HG03139 (cell line): Measurements from ENCODE around the gene ANKS1A.

ENCODE experiments used
- ATAC-seq: cut with Tn5 transposase; IDR thresholded peaks from one replicate; pipeline ENCODE4 v1.9.1; 2021; ENCODE audit not compliant: unreplicated experiment

The ANKS1A gene

DNA sequence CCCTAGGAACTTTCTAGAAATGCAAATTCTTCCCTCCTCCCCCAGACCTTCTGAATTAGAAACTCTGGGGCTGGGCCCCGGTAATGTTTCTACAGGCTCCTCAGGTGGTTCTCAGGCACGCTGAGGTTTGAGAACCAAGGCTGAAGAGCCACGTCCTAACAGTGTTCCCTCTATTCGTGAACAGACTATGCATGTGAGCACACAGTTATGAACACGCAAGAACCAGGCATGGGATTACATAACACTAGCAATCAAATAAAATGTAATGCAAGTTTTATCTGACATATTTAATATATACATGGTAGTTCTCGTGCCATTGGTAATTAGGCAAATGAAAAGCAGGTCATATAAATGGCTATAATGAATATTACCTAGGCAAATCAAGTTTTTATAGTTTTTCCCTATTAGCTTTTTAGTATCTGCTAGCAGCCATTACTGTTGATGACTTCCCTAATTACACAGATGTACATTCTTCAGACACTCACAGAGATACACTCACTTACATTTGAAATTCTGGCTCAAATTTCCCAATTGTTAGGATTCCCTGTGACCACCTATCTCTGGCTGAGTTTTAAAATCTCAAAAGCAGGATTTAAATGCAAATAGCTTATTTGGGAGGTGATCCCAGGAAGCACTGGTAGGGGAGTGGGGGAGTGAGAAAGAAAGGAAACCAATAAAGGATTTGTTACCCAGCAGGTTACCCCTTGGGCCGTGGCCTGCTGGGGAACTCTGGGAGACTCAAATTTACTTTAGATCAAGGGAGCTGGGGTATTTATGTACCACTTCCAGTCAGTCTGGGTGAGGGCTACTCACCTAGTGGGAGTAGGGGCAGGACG, 148.0 kb downstream of the ANKS1A start:
- ATAC-seq: no peak

DNA sequence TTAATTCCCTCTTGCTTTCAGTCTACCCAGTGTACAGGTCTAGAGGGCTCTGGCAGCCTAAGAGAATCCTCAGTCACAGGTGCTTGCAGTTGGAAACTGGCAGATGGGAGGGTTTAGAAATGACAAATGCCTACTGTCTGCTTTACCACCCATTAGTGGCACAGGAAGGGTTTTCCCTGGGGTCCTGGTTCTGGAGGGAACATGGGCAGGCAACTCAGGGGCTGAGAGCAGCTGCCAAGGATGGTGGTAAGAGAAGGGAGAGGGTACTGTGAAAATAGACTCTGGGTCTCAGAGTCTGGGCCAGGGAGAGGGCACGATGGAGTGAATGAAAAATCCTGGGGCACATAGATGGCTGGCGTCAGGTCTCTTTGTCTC, 148.6 kb downstream of the ANKS1A start:
- no peak for ATAC-seq

DNA sequence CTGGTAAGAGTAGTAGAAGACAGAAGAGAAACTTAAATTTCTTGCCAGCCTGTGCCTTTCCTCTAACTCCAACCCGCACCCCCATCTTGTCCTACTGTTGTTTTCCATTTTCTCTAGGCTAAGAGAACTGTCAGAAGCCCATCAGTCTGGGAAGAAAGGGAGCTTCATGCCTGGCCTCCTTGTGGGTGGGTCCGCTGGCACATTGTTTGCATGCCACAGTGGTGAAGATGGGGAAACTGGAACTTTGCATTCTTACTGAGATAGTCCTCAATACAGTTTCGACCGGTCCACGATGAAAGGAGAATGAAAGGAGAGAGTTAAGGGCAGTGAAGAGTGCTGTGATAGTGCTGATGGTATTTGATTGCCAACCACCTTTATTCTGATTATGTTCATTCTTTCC, 149.0 kb downstream of the ANKS1A start:
- no peak for ATAC-seq

DNA sequence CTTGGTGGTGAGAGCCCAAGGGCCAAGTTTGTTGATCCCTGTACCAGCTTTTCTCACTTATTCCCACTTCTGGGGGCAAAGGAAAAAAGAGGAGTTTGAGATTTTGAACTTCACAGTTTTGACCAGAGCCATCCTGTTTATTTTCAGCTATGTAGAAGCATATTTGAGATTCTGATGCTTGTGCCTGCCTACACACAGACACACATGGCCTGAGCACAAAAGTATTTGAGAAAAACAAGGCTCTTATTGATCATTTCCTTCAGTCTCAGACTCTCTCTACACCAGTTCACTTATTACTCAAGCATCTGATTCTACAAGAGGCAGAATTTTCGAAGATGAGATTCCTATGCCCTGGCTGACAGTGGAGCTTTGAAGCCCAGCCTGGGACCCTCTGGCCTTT, 151.3 kb downstream of the ANKS1A start:
- no peak for ATAC-seq

DNA sequence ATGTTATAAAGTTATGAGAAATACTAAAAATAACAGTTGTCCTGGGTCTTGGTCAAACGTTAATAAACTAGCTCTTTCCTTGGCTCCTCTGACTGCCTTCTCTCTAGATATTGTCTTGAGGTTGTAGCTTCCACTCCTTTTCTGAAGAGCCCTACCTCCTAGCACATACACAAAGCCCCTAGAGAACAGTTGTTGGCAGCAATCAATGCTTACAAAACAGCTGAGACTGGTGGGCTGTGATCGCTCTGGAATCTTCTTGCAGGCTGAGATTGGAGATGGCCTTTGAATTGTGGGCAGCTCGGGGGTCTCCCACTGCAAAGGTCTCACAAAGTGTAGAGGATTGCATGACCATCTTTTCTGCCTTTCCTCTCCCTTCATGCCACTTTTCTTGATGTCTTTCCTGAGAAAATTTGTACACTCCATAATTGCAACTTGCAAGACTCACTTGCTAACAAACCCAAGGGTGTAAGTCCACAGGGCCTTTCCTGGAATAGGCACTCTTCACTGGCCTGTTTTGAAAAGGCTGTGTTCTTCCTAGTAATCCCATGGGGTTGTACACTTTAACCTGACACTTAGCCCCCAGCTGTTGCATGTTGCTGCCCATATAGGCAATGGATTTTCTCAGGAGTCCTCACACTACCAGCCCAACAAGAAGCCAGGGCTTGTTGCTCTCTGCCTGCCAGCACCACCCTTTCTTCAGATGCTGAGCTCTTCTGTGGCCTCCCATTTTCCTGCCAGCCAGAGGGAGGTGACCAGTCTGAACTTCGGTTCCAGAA, 152.2 kb downstream of the ANKS1A start:
- no peak for ATAC-seq

DNA sequence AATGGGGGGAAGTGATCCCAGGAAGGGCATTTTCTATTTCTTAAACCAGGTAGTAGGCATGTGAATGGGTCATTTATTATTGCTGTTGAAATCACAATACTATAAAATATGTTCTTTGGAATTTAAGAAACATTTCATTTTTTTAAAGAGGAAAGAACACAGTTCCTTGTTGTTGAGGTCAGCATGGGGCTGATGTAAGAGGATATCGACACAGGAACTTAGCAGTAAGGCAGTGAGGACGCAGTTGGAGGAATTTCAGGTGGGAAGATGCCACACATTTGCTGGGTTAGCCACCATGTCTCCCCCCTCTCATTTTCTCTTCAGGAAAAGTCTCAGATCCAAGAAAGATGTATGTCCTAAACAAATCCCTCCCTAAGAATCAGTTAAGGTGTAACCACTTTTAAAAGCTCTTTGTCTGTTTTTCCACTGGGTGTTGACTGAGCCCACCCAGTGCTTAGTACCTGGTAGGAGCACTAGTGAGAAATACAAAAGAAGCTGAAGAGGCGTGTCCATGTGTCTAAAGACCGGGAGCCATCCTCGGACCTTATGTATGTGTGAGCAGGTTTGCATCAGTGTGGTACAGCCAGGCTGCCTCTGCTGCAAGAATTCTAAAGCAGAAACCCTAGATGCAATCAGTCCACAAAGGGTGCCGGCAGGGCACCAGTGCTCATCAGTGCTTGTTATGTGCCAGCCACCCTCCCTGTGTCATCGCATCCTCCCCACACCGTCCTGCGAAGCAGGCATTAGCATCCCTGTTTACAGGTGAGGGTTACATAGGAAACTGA, 153.2 kb downstream of the ANKS1A start:
- no peak for ATAC-seq

DNA sequence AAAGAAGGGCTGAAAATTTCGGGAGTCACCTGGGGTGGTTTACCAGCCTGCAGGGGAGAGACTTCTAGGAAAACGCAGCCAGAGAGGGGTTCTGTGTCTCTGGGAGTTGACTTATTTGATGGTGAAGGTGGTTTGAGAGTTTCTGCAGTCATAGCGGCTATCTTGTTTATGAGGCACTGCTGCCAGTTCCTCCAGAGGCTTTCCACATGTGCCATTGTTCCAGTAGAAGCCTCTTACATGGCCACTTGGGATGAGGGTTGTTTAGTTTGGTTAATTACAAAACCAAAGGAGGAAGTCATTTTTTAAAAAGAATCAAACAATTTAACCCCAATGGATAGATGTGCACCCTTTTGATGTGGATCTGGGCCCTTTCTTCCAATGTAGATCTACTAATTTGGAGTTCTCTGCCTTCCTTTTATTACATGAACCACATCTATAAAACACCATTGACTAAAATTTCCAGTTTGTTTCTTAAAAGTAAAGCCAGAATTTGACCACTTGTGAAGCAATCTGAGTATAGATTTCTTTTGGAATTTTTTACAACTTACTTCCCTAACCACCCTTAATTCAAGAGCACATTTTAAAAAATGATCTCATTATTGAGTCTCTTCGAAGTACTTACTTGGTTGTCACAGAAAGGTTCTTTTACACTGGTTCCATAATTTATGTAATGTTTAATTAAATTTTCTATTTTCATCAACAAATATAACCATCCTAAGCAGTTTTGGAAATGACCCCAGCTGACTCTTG, 154.5 kb downstream of the ANKS1A start:
- ATAC-seq: no peak

DNA sequence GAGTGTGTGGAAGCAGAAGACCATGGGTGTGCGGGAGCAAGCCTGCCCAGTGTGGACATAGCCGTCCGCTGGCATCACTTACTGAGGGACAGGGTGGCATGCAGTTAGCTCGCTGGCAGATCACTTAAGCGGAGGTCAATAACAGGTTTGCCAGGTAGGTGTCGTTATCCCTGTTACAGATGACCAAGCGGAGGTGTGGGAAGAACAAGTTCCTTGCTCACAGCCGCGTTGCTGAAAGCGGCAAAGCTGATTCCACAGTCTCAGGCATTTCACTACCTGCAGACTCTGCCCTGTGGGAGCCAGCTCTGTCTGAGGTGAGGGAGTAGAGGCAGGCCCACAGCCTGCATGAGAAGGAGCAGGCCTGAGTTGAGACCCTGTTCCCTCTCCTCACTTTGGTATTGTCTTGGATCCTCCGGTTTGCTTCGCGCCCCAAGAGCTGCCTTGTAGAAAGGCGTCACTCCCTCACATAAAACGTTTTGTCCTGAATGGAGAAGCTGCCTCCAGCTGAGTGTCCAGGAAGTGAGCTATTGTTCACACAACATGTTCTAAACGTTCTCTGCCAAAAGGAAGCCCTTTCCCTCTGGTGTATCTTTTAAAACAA, 155.2 kb downstream of the ANKS1A start:
- ATAC-seq: no peak

DNA sequence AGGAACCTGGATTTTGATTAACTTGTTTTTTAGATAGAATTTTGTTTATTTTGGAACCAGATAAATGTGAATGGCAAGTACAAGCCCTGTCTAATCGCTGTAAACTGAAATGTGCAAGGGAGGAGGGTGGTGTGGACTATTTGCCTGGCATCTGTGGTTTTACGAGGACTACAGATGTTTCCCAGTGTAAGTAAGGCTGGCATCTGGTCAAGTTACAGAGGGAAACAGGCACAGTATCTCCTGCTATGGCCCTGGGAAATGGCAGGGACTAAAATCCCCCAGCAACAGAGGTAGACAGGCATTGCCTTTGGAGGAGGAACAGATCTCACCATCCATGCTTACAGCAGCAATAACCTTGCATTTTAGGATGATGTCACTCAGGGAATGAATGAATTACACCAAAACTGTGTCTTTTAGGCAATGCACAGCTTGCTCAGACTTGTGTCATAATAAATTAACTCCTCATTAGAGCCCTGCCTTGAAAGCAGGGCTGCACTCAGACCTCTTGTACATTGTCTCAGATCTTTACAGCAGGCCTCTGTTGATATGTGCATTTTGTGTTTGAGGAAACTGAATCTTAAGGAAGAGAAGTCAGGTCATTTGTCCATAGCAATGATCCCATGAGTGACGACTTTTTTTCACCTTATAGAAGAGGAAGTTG, 155.8 kb downstream of the ANKS1A start:
- ATAC-seq: no peak

DNA sequence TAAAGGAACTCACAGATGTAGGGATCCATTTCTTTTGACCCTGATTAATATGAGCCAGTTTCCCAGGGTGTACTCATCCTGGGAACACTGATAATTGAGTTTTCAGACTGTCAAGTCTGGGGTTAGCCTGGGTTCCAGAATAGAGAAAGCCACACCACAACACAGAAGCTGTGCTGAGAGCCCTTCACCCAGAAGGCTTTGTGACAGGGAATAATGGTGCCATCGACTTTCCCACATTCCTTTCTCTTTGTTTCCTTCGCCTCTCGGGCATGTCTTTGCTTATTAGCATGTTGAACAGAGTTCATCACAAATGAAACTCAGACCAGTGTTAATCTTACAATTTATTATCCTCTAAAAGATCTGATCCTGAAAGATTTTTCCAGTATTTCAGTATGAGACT, 157.0 kb downstream of the ANKS1A start:
- no peak for ATAC-seq

DNA sequence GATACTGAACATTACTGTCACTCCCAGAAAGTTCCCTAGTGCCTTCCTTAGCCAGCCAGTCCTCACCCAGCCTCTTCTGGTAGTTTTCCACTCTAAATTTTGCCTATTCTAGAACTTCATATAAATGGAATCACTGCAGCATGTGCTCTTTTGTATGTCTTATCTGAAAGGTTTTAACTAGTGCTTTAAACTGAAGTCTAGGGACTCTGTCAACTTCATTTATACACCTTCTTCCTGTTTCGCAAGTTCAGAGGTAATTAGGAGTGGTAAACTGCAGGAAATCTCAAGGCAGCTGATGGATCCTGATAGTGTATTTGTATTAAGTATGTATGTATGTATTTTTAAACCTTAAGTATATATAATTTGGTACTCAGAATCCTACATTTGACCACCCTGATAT, 157.8 kb downstream of the ANKS1A start:
- no peak for ATAC-seq

DNA sequence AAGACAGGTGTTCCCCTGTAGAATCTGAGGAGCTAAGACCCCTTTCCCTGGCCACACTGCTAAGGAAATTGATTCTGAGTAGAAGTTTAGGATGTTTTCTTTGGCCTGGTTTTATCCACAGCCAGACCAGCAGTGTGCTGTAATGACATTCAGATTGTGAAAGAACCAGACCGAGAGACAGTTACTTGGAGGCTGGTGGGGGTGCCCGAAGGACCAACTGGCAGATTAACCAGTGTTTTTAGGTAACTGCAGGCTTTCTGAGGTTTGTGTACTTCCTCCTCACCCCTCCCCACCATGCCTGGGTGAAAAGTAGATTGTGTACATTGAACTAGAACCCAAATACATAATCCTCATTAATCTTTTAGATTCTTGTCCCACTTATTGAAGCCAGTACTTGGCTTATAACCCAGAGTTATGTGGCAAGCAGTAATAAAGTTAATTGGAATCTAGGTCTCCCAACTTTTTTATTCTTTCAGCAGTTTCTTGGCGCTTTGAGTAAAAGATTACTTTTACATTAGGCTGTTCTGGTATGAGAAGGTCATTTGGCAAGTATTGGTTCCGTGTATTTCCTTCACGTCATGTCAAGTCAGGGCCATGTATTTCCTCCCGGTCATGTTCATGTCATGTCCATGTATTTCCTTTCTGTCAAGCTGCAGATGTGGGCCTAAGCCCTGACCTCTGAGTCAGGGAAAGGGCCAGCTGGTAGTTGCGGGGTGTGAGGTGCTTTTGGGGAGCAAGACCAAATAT, 158.4 kb downstream of the ANKS1A start:
- ATAC-seq: no peak

DNA sequence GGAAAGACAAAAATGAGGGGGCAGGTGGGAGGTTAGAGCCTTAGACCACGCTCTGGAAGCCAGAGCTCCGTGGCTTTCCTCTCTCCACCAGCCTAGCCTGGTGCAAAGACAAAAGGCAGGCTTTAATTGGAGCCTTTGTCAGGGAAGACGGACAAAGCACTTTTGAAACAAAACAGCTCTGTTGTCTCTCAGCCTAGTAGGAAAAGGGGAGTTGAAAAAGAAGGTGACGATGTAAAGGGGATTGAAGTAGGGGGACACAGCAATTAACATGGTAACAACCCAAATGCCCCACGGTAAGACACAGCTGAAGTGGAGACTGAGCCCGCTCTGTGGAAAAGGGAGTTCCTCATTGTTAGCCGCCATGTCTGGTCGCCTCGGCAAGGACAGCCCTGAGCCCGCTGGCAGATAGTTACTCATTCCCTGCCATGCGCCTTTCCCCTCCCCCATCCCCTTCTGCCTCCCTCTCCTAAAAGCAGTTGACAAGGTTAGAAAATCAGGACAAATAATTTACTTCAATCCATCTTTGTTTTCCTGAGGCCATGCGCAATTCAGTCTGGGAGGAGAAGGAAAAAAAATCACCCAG, 159.1 kb downstream of the ANKS1A start:
- ATAC-seq: no peak

DNA sequence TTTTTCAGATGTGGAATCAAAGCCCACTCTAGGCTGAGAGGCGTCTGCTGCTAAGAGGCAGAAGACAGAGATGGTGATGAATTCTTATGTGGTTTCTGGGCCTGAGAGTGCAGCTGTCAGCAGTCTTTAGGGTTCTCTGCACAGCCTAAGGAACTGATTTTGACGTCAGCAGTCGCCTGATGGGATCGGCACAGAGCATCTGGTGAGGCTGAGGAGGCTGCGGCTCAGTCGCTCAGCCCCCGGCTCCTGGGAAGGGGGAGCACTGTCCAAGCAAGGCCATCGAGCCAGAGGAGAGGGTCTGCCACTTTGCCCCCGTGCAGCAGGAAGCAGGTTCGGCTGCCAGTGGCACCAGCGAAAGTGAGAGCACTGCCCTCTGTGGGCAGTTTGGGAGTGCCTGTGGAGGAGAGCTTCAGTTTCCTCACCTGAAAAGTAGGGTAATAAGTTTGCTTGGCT, 159.6 kb downstream of the ANKS1A start:
- ATAC-seq: no peak

DNA sequence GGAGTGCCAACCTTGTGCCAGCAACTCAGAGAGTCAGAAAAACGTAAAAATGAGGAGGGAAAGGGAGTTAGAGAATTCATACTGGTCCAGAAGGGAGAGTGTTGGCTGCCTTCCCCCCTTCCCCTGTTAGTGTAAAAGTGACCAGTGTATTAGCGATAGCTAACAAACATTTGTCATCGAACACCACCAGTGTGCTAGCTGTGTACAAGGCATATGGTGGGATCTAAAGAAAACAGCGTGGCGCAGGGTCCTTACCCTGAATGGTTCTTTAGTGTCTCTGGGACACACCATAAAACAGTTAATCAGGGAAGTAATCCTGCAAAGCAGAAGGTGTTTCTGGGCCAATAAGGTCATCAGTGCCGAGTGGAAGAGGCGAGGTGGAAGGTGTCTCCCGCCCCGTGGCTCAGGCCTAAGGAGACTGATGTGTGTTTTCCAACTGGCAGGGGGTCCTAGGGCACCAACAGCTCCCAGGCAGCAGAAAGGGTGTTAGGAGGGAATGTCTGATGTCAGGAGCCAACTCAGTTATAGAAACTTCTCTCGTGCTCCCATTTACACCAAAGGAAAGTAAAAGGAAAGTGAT, 160.2 kb downstream of the ANKS1A start:
- ATAC-seq: no peak

DNA sequence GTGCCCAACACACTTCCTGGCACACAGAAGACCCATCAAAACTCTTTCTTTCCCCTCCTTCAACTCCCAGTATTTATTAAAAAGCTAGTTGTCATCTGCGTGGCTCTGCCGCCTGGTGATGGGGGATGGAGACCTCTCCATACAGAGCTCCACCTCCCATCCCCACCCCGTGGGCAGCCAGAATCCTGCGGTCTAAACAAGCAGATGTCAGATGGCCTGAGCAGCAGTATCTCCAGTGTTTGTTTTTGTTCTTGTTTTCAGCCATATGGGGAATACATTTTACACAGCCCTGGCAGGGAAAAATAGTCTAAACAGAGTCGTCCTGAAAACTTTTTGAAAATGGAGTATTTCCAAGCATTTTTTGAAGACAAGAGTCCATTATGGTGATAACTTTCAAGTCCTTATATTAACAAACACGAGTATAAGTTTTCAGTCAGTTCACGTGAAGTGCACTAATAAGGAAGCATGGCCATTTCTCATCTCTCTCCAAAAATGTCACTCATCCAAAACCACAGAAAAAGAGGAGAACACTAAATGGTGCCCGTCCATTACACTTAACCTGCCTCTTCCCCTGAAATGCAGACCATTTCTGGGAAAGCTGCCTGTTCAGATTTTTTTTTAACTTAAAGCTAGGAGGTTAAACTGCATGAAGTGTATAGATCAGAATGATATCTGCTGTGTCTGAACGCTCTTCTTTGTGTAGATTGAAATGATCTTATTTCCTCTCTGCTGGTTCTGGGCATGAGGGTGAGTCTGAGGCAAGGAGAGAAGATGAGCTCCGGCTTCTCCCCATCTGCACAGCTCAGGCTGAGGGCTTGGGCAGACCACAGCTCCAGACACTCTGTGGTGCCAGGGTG, 161.1 kb downstream of the ANKS1A start:
- no peak for ATAC-seq

DNA sequence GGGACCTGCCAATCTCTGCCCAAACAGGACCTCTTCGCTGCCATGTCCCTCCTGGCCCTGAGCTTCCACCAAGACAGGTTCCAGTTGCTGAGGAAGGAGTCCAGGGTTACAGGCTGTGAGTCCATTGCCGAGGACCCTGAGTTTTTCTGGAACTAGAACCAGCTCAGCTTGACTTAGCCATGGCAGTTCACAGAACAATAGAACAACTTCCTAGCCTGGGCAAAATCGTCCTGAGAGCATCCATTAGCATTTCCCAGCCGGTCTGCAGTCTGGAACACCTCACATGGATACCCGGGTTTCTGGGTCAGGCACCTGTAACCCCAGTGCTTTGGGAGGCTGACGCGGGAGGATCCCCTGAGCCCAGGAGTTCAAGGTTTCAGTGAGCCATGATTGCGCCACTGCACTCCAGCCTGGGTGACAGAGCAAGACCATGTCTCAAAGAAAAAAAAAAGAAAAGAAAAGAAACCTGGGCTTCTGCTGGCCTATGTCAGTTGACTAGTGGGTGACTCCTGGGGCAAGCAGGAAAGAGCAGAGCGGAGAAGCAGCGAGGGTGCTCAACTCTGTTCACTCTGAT, 161.8 kb downstream of the ANKS1A start:
- ATAC-seq: no peak
